Forelimb muscle (tissue), 1 donor: ENCODE results near the gene SUN1. TPM values are rescaled to one million over a fixed set of nuclear protein-coding genes. Genes with fewer than 3 reads are reported as not detected.
"Not testable (repeated sequence)": the region's sequence is repeated elsewhere in the genome, so short reads cannot be mapped to it uniquely, and the experiment has no call there.

Source experiments
- DNase-seq: peaks from one replicate; pipeline ENCODE4 v3.0.0-alpha.2; 2013; ENCODE audit warnings: low read depth
- polyA plus RNA-seq: library from polyadenylated mRNA; unstranded; fragments of 120-200 nt; gene quantifications from one replicate; pipeline ENCODE4 v1.2.1, GENCODE V29; 2013; ENCODE audit not compliant: insufficient read length

Gene SUN1
- polyA plus RNA-seq, 1 donor: 218 TPM

- DNase-seq: no peak
Observed at GRCh38 chr7:835021-835420, 2.7 kb downstream of the SUN1 start.

DNA sequence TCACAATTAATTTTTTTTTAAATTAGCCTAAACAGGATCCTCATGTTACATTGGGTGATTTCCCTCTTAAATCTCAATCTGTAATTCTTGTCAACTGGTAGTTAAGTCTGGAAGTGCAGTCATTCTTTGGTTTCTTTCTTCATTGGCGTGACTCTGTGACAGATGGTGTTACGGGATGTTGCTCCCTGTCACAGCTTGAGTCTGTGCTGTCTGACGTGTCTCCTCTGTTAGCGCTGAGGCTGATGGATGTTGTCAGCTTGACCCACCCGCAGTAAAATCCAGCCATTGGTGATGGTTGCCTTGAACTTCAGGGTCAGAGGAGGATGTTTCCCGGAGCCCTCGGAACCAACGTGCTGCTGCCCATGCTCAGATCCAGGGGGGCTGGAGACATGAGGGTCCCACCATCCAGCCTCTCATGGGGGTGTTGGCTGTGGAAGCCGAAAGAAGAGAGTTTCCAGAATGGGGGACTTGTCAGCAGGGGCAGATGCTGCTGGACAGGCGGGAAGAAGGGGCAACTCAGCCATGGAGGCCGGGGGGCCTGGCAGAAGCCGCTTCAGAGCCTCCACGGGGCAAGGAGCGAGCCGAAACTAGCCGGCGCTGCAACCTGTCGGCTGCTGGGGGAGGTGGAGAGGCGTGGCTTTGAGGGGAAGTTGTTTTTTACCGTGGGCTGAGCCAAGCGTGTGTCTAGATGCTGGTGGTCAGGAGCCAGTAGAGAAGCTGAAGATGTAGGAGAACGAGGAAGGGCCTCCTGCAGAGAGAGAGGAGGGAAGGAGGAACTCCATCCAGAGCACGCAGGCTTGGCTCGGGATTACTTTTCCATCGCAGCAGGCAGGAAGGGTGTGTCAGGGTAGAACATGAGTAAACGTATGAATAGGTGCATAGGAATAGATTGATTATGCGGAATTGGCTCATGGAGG, 3.5 kb downstream of the SUN1 start:
- DNase-seq: no peak

DNA sequence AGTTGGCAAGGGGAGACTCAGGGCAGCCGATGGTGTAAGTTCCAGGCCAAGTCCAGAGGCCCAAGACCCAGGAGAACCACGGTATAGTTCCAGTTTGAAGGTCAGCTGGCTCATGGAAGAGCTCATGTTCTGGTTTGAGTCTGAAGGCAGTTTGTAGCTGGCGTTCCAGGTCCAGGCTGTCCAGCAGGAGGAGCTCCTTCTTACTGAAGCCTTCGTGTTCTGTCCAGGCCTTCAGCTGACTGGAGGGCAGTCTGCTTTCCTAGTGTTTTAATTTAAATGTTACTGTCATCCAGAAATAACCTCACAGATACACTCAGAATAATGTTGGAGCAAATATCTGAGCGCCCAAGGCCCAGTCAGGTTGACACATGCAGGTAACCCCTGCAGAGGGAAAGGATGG, 4.2 kb downstream of the SUN1 start:
- DNase-seq: no peak

DNA sequence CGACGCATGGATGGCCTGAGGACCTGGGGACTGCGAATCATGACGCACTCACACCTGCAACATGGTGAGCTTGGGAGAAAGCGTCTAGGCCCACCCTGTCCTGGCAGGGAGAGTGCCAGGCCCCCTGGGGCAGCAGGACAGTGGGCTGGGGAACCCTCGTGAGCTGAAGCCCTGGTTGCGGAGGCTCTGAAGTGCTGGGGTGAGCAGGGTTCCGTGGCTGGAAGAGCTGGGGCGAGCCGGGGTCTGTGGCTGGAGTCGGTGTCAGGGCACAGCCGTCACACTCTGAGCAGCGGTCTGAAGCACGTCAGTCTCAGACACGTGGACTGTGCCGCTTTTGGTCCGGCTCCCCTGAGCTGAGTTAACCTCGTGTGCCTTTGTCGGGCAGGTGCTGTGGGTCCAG, 4.7 kb downstream of the SUN1 start:
- DNase-seq: no peak

DNA sequence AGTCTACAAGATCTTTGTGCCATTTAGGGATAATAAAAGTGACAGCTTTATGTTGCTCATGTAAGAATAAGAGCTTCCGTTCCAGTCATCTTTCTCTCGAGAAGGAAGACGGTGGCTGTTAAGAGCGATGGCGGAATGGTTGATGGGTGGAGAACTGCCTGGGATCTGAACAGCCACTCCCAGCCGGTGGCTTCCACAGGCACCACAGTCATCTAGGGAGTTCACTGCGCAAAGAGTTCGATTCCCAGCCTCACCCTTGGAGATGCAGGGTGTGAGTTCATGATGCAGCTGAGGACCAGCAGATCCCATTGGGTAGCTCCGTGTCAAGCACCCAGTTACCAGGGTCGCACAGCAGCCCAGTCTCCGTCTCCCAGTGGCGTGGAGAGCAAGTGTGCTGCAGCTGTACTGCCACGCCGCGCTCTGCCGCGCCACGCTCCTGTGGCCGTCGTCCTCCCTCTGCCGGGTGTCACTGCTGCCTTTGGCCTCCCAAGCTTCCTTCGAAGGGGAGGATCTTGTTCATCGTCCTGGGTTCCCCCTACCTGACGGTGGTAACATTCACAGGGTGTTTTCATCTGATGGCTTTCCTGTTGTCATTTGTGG, 7.8 kb downstream of the SUN1 start:
- DNase-seq: no peak

GRCh38 chr7:841943-842342, 9.7 kb downstream of the SUN1 start:
- no peak for DNase-seq

DNA sequence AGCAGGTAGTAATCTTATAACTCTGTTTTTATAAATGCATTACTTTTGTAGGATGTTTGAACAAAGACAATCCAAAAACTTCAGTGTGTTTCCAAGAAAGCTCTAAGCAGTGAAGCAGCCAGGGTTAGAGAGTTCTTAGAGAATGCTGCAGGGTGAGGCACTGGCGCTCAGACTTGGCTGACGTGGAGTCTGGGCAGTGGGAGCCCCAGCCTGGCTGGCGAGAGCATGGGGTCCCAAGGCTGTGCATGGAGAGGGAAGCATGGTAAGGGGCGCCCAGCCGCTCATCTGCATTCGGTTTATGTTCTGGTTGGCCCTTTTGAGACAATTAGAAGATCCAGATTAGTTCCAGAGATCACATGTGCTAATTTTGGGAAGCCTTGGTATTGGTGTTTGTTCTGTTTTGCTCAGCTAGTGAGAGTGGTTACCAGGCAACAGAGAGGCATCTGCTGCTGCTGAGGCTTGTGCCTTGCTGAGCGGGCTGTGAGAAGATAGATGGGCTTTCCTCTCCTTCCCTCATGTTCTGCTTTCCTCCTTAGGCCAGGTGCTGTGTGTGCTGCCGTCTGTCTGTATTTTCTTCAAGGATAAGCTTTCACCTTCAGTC, 10.3 kb downstream of the SUN1 start:
- DNase-seq: no peak

DNA sequence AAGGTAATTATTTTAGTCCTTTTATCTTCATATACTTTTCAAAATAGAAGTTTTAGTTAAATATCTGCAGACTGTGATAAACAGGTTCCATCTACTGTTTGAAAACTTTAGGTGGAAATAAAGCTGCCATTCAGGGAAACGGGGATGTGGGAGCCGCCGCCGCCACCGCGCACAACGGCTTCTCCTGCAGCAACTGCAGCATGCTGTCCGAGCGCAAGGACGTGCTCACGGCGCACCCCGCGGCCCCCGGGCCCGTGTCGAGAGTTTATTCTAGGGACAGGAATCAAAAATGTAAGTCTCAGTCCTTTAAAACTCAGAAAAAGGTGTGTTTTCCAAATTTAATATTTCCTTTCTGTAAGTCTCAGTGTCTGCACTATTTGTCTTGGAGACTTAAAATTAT, 11.0 kb downstream of the SUN1 start:
- DNase-seq: no peak

- DNase-seq: no peak
Observed at GRCh38 chr7:844043-844442, 11.8 kb downstream of the SUN1 start.

- DNase-seq: no peak
Observed at GRCh38 chr7:844514-844913, 12.2 kb downstream of the SUN1 start.

- no peak for DNase-seq
Observed at GRCh38 chr7:845091-845490, 12.8 kb downstream of the SUN1 start.

GRCh38 chr7:845731-846130, 13.5 kb downstream of the SUN1 start:
- DNase-seq: no peak

DNA sequence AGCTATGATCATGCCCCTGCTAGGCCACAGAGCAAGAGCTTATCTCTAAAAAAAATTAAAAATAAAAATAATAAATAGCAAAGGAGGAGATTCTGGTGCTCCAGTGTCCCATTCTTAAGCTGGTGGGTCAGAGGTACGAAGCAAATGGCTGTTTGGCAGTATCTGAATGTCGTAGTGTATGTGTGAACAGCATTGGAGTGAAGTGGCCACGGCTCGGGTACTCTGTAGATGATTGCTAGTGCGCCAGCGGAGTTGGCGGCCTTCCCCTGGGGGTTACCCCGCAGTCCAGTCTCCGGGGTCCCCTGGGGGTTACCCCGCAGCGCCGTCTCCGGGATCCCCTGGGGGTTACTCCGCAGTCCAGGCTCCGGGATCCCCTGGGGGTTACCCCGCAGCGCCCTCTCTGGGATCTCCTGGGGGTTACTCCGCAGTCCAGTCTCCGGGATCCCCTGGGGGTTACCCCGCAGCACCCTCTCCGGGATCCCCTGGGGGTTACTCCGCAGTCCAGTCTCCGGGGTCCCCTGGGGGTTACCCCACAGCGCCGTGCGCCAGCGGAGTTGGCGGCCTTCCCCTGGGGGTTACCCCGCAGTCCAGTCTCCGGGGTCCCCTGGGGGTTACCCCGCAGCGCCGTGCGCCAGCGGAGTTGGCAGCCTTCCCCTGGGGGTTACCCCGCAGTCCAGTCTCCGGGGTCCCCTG, 14.8 kb downstream of the SUN1 start:
- DNase-seq: not testable (repeated sequence)

- DNase-seq: not testable (repeated sequence)
Observed at GRCh38 chr7:847728-848127, 15.5 kb downstream of the SUN1 start.

GRCh38 chr7:849145-849544, 16.9 kb downstream of the SUN1 start:
- no peak for DNase-seq

DNA sequence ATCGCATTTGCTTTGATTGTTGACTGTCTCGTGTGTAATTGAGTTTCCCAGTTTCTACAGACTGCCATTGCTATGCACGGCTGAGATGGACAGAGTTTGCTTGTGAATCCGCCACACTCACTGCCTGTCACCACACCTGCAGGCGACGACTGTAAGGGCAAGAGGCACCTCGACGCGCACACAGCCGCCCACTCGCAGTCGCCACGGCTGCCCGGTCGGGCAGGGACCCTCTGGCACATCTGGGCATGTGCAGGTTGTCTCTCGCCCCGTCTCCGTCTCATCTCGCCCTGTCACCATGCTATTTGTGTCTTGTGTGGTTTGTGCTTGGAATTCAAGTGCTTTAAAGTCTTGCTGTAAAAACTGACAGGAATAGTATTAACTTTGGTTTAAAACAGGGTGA, 17.5 kb downstream of the SUN1 start:
- DNase-seq: no peak

GRCh38 chr7:851204-851603, 18.9 kb downstream of the SUN1 start:
- DNase-seq: no peak

DNA sequence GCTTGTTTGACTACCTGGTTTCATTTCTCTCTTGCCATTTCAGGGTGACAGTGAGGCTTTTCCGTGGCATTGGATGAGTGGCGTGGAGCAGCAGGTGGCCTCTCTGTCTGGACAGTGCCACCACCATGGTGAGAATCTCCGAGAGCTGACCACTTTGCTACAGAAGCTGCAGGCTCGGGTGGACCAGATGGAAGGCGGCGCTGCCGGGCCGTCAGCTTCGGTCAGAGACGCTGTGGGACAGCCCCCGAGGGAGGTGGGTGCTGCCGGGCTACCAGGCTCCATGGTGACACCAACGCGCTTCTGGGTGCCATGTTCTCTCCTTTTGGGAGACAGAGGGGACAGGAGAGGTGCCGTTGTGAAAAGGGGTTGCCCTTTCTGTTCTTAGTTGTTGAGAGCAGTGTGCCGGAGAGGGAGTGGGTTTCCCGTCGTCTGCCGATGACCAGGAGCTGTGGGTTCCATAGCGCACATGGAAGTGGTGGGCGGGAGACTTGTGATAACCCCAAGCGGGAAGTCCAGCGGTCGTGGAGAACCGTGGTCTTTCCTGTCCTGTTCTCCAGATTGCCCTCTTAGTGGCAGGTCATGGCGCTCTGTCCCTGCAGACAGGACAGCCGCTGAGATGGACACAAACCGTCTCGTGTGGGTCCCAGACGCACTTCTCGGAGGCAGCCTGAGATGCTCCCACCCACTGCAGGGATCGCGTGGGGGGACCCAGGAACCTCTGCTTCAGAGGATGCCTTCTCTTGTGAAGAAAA, 21.3 kb downstream of the SUN1 start:
- no peak for DNase-seq

- no peak for DNase-seq
Observed at GRCh38 chr7:854118-854775, 22.0 kb downstream of the SUN1 start.

DNA sequence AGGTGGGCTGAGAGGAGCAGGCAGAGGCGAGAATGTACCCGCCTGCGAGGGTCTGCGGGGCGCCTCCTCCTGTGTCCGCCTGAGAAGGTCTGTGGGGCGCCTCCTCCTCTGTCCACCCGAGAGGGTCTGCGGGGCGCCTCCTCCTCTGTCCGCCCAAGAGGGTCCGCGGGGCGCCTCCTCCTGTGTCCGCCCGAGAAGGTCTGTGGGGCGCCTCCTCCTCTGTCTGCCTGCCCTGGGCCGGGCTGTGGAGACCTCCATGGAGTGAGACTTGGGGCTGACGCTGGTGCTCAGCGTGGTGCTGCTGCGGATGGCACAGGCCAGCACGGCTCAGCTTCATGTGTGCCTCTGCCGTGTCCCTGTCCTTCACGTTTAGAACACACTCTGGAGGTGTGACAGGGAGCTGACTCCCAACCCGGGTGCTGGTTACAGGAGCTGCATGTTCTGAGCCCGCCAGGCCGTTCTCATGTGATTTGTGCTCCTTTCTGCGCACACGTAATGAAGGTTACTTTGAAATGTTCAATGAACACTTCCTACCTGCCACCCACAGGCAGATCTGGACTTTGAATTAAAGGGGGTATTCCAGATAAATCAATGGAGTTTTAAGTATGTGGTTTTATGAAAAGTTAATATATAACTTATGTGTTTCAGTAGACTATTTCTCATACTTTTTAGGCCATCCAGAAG, 23.6 kb downstream of the SUN1 start:
- no peak for DNase-seq
